ENCODE measurements around the gene ROBO2. TPM values are rescaled to one million over a fixed set of nuclear protein-coding genes. Genes with fewer than 3 reads are reported as not detected.

ROBO2 gene
- total RNA-seq, 4 donors from 2014 or later = 4.7 to 8.4 (median 6.6) TPM

DNA sequence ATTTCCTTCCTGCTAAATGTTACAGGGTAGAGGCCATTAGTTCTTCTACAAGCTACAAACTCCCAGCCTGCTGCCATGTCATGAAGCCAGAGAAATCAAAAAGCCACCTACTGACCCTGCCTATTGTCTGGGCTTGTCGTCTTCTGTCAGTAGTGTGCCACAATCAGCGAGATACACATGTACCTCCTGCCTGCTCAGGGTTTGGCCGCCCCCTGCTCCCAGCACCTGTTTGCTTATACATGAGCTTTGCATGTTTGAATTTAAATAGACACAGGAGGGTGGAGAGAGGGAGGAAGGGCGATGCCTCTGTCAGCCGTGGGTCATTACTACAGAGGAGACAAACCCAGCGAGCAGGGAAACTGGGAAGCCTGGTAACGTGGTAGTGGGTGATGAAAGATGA, 106.1 kb downstream of the ROBO2 start:
- no peak for DNase-seq
- Histone ChIP-seq H3K36me3 (no peaks in the 10 kb centered on the region), H3K4me3 (no peak overlapping the region), H3K9me3 (no peaks in the 10 kb centered on the region), H3K27me3 (no peaks in the 10 kb centered on the region), H3K4me1 (peaks cover 0 to 18% (median 0%) of the 10 kb centered on the region in 3 donors), H3K27ac (no peak overlapping the region)
- intact Hi-C loops (cut with DNase I) = no loop called here
- WGBS, 2 donors = 63 to 82% methylated on average over 6 to 7 of the region's 7 CpGs
- TF ChIP-seq, protein P1, sequence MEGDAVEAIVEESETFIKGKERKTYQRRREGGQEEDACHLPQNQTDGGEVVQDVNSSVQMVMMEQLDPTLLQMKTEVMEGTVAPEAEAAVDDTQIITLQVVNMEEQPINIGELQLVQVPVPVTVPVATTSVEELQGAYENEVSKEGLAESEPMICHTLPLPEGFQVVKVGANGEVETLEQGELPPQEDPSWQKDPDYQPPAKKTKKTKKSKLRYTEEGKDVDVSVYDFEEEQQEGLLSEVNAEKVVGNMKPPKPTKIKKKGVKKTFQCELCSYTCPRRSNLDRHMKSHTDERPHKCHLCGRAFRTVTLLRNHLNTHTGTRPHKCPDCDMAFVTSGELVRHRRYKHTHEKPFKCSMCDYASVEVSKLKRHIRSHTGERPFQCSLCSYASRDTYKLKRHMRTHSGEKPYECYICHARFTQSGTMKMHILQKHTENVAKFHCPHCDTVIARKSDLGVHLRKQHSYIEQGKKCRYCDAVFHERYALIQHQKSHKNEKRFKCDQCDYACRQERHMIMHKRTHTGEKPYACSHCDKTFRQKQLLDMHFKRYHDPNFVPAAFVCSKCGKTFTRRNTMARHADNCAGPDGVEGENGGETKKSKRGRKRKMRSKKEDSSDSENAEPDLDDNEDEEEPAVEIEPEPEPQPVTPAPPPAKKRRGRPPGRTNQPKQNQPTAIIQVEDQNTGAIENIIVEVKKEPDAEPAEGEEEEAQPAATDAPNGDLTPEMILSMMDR (IDR thresholded peaks at IDR 0.05) = no peak
- no peak for TF ChIP-seq POLR2A (IDR thresholded peaks at IDR 0.05)

DNA sequence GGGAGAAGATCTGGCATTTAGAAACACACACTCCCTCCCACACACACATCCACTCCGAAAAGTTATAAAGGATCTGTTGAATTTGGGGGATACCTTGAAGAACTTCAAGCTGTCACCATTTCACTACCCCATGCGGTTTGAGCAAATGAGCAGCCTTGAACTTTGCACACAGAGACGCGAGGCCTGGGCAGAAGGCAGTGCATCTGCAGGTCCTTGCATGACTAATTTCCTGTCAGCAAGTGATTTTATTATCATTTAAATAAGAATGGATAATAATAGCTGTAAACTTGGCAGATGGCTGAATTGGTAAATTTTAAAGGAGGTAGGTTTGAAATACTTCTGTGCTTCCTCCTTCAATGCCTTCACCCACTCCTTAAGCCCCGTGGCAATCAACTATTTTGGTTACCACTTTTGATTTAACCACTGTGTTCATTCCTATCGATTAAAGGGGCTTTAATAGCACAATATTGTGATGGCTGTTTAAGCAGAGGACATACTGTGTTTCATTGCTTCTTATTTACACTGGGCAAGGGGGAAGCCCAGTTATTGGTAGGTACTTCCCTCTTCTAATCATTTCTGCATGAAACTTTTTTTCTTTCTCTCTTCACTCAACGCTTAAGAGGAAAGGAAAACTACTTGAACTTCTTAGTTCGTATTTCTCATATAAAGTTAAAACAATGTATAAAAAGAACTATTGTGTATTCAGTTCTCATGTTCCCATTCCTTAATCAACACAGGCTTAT, 108.1 kb downstream of the ROBO2 start:
- TF ChIP-seq, protein P1 (IDR thresholded peaks at IDR 0.05) = no peak
- TF ChIP-seq POLR2A (IDR thresholded peaks at IDR 0.05) = no peak
- Histone ChIP-seq H3K36me3 (no peaks in the 10 kb centered on the region), H3K4me1 (peaks cover 0 to 18% (median 0%) of the 10 kb centered on the region in 3 donors), H3K4me3 (no peak overlapping the region), H3K27me3 (no peaks in the 10 kb centered on the region), H3K9me3 (no peaks in the 10 kb centered on the region), H3K27ac (no peak overlapping the region)
- WGBS, 2 donors = 39 to 44% methylated on average over 8 of the region's 8 CpGs
- DNase-seq = no peak
- intact Hi-C loops (cut with DNase I) = no loop called here

DNA sequence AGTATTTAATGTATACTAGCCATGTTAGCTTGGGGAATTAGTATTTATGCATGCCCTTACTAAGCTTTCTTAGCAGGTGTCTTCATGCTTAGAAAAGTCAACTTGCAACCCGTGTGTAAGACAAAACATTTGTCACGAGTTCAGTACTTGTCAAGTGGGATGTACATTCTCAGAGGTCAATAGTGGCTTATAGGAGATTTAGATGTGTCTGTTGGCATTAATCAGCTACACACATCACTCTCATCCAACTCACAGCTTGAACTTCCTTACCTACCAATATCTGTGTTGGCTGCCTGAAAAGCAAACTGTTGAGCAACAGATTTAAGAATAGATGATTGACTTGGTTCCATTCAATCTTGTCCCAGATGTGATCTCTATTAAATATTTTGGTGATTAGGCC, 109.5 kb downstream of the ROBO2 start:
- H3K27me3 ChIP-seq = no peaks in the 10 kb centered on the region
- intact Hi-C loops (cut with DNase I) = no loop called here
- H3K36me3 ChIP-seq = no peaks in the 10 kb centered on the region
- no peak for TF ChIP-seq POLR2A (IDR thresholded peaks at IDR 0.05)
- TF ChIP-seq, protein P1 (IDR thresholded peaks at IDR 0.05) = no peak
- 66 to 70% methylated on average over 2 of the region's 2 CpGs for WGBS, 2 donors
- no peak overlapping the region for H3K27ac ChIP-seq
- peaks cover 0 to 7% (median 0%) of the 10 kb centered on the region in 3 donors for H3K4me1 ChIP-seq
- no peak for DNase-seq
- no peaks in the 10 kb centered on the region for H3K9me3 ChIP-seq
- H3K4me3 ChIP-seq = no peak overlapping the region

DNA sequence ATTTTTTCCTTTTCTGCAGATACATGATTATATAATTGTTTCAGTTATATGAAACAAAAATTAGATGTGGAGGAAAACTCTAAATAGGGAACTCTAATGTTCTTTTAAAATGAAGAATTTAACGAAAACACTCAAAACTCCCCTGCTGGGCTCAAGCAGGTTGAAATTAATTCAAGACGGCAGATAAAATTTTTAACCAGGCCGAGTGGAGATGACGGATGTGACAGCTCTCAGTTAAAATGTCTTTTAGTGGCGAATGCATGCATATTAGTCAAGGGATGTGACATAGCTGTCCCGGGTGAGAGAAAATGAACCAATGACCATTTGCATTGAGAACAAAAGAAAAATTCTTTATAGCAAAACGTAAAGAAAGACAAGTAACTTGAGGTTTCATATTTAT, 110.1 kb downstream of the ROBO2 start:
- WGBS, 2 donors = 82 to 88% methylated on average over 7 of the region's 7 CpGs
- H3K9me3 ChIP-seq = no peaks in the 10 kb centered on the region
- DNase-seq = no peak
- peaks cover 0 to 7% (median 0%) of the 10 kb centered on the region in 3 donors for H3K4me1 ChIP-seq
- no peaks in the 10 kb centered on the region for H3K36me3 ChIP-seq
- TF ChIP-seq, protein P1 (IDR thresholded peaks at IDR 0.05) = no peak
- TF ChIP-seq POLR2A (IDR thresholded peaks at IDR 0.05) = no peak
- H3K4me3 ChIP-seq = no peak overlapping the region
- no peak overlapping the region for H3K27ac ChIP-seq
- intact Hi-C loops (cut with DNase I) = no loop called here
- no peaks in the 10 kb centered on the region for H3K27me3 ChIP-seq

DNA sequence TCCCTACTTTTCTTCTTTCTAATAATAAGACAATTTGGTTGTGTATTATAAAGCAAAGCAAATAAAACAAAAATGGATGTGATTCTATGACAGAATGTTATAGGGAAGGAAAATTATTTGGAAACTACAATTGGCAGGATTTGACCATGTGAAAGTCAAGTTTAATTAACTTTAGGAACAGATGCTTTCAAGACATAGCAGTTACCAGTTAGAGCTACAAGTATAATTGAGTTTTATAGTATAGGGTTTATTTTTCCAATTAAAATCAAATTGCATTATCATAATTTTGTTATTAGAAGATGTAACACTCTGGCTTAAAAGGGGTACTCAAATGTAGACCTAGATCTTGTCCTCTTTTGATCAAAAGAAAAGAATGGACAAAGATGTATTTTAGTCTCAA, 110.9 kb downstream of the ROBO2 start:
- TF ChIP-seq POLR2A (IDR thresholded peaks at IDR 0.05) = no peak
- TF ChIP-seq, protein P1 (IDR thresholded peaks at IDR 0.05) = no peak
- H3K4me3 ChIP-seq = no peak overlapping the region
- H3K4me1 ChIP-seq = peaks cover 0 to 7% (median 0%) of the 10 kb centered on the region in 3 donors
- no peaks in the 10 kb centered on the region for H3K36me3 ChIP-seq
- no peaks in the 10 kb centered on the region for H3K27me3 ChIP-seq
- no peak overlapping the region for H3K27ac ChIP-seq
- intact Hi-C loops (cut with DNase I) = no loop called here
- DNase-seq = no peak
- no peaks in the 10 kb centered on the region for H3K9me3 ChIP-seq

Measured in esophagus squamous epithelium (tissue), 5 donors.